B cell (primary cell): ENCODE data around the gene TMEM220. TPM values are rescaled to one million over a fixed set of nuclear protein-coding genes. Genes with fewer than 3 reads are reported as not detected.

Experiments
- ATAC-seq: fragments of 200-7000 bp; cut with Tn5 transposase; one replicate; pipeline ENCODE4 v1.10.0; 2021; ENCODE audit warnings: low read depth, mild to moderate bottlenecking, moderate number of reproducible peaks, moderate library complexity
- CTCF ChIA-PET: fragments of 350-600 bp; sonication (Branson Sonifier 250); formaldehyde crosslinking; loops from one replicate; lab custom pipeline; 2021; ENCODE audit warnings: antibody characterized with exemption, inconsistent platforms; lab: Charles Lee
- POLR2A ChIA-PET: fragments of 350-600 bp; sonication (Branson Sonifier 250); formaldehyde crosslinking; loops from one replicate; lab custom pipeline; 2021; ENCODE audit warnings: antibody characterized with exemption; lab: Charles Lee
- DNase-seq: peaks from one replicate; pipeline ENCODE4 v3.0.0; 2013
- H2AFZ ChIP-seq: 2 replicates; pipeline ENCODE4 v1.6.1; 2012; ENCODE audit warnings: mild to moderate bottlenecking, low read depth, low read length; ENCODE audit not compliant: insufficient read depth, poor library complexity, severe bottlenecking
- H3K27ac ChIP-seq, 2 donors: 1 replicate in 1 of 2; 2 replicates in 1 of 2; pipeline ENCODE4 v1.5.1; 2012 to 2013; ENCODE audit warnings: low read length in 2 of 2, mild to moderate bottlenecking in 2 of 2, moderate library complexity in 1 of 2
- H3K27me3 ChIP-seq, 4 experiments: fragments of 200-600 bp in 1 of 4; sonication (generic) in 1 of 4; replicated peaks in 1 of 4; 1 replicate in 2 of 4; 2 replicates in 2 of 4; pipeline versions ENCODE4 v1.6.1 to v1.7.0; 2013 to 2016; ENCODE audit warnings: low read length in 3 of 4, mild to moderate bottlenecking in 2 of 4, mixed read lengths in 1 of 4, moderate library complexity in 1 of 4; ENCODE audit not compliant: insufficient read depth in 4 of 4, control insufficient read depth in 3 of 4; ENCODE audit errors: control extremely low read depth in 1 of 4
- H3K36me3 ChIP-seq, 2 experiments: replicated peaks in 1 of 2; 1 replicate in 1 of 2; 2 replicates in 1 of 2; pipeline versions ENCODE4 v1.6.1 to v1.7.1; 2013; ENCODE audit warnings: low read length in 1 of 2; ENCODE audit not compliant: insufficient read depth in 2 of 2, control insufficient read depth in 1 of 2; ENCODE audit errors: control extremely low read depth in 1 of 2, extremely low read depth in 1 of 2
- H3K4me1 ChIP-seq, 2 donors: fragments of 200-600 bp in 1 of 2; sonication (generic) in 1 of 2; 1 replicate in 1 of 2; 2 replicates in 1 of 2; pipeline versions ENCODE4 v1.5.1 to v1.6.1; 2013 to 2017; ENCODE audit warnings: low read length in 2 of 2; ENCODE audit not compliant: control insufficient read depth in 2 of 2, insufficient read depth in 2 of 2
- H3K4me2 ChIP-seq: replicated peaks from 2 replicates; pipeline ENCODE3; 2012; ENCODE audit warnings: mild to moderate bottlenecking, low read depth, low read length; ENCODE audit not compliant: poor library complexity, severe bottlenecking
- H3K4me3 ChIP-seq, 5 experiments: fragments of 200-600 bp in 1 of 5; sonication (generic) in 1 of 5; 1 replicate in 3 of 5; 2 replicates in 2 of 5; pipeline versions ENCODE4 v1.5.1 to v1.7.0; 2011 to 2016; ENCODE audit warnings: low read length in 4 of 5, mild to moderate bottlenecking in 4 of 5, low read depth in 2 of 5, control low read depth in 1 of 5, moderate library complexity in 1 of 5; ENCODE audit not compliant: insufficient read depth in 1 of 5; ENCODE audit errors: control extremely low read depth in 1 of 5, extremely low read depth in 1 of 5
- H3K79me2 ChIP-seq: fragments of 200-600 bp; sonication (generic); one replicate; pipeline ENCODE4 v1.6.0; 2016; ENCODE audit warnings: low read length; ENCODE audit not compliant: control insufficient read depth, insufficient read depth
- H3K9ac ChIP-seq: fragments of 200-600 bp; sonication (generic); 2 replicates; pipeline ENCODE4 v1.6.1; 2017; ENCODE audit warnings: mild to moderate bottlenecking, low read length, moderate library complexity
- H3K9me3 ChIP-seq, 3 donors: one replicate each; pipeline versions ENCODE4 v1.6.1 to v1.7.1; 2013; ENCODE audit warnings: low read length in 2 of 3; ENCODE audit not compliant: control insufficient read depth in 2 of 3, insufficient read depth in 1 of 3; ENCODE audit errors: control extremely low read depth in 1 of 3
- H4K20me1 ChIP-seq: 2 replicates; pipeline ENCODE4 v1.6.0; 2012; ENCODE audit warnings: mild to moderate bottlenecking, low read length; ENCODE audit not compliant: insufficient read depth, control insufficient read depth, poor library complexity, severe bottlenecking
- H3K27ac Mint-ChIP-seq: one replicate; pipeline ENCODE4 v1.8.0; 2021; ENCODE audit warnings: mixed read lengths
- H3K27me3 Mint-ChIP-seq: one replicate; pipeline ENCODE4 v1.8.0; 2021; ENCODE audit warnings: mixed read lengths
- H3K4me1 Mint-ChIP-seq: one replicate; pipeline ENCODE4 v1.8.0; 2021; ENCODE audit warnings: mixed read lengths
- H3K4me3 Mint-ChIP-seq: one replicate; pipeline ENCODE4 v1.8.0; 2021; ENCODE audit warnings: mixed read lengths
- H3K9me3 Mint-ChIP-seq: one replicate; pipeline ENCODE4 v1.8.0; 2022; ENCODE audit warnings: mixed read lengths; ENCODE audit not compliant: insufficient read depth
- CTCF ChIP-seq: fragments of 200-600 bp; IDR thresholded peaks from one replicate; pipeline ENCODE4 v1.8.0; 2022; ENCODE audit warnings: antibody characterized with exemption, mild to moderate bottlenecking
- EZH2 ChIP-seq: IDR thresholded peaks from 2 replicates; pipeline ENCODE4 v1.6.1; 2012; ENCODE audit warnings: borderline replicate concordance, low read depth, mild to moderate bottlenecking, moderate library complexity, low read length; ENCODE audit not compliant: insufficient read depth, poor library complexity, severe bottlenecking
- whole genome bisulfite sequencing: methylation state at CpG from one replicate; pipeline ENCODE4 v1.1.5; 2013; ENCODE audit warnings: missing lambda C conversion rate; ENCODE audit not compliant: insufficient coverage; 5-methylcytosine and 5-hydroxymethylcytosine counted together
- intact Hi-C: fragments of 100-400 bp; cut with micrococcal nuclease; formaldehyde crosslinking; loops from one replicate; pipeline ENCODE4 v1.10.0; 2022
- polyA plus RNA-seq: library from polyadenylated mRNA; depleted of rRNA; stranded (reverse); fragments of >200 nt; gene quantifications from 2 replicates; pipeline ENCODE4 v1.2.3, GENCODE V29; 2012
- total RNA-seq, 2 donors: library from RNA; stranded (reverse); fragments of 120-200 nt in 1 of 2; gene quantifications; 1 replicate in 1 of 2; 2 replicates in 1 of 2; pipeline versions ENCODE4 v1.2.3 to v1.2.4, GENCODE V29; 2013 to 2022

TMEM220 gene
- total and polyA plus RNA-seq, 2 donors (not counting 1 experiment from before 2014, with no cell fraction given) = 2.9 to 7.4 TPM

GRCh38 chr17:10737736-10738135 is 7.9 kb upstream of the TMEM220 start:
- Histone ChIP-seq H3K79me2 (no peaks in the 10 kb centered on the region), H3K4me1 (peaks cover 0 to 3% of the 10 kb centered on the region in 2 donors), H4K20me1 (no peaks in the 10 kb centered on the region), H3K9me3 (no peaks in the 10 kb centered on the region), H3K27ac (no peak overlapping the region), H3K36me3 (no peaks in the 10 kb centered on the region), H3K4me2 (no peak overlapping the region), H3K9ac (no peak overlapping the region), H3K27me3 (peaks cover 0 to 2% (median 0%) of the 10 kb centered on the region in 4 experiments), H2AFZ (no peak overlapping the region), H3K4me3 (no peak overlapping the region)
- ATAC-seq (no peak), DNase-seq (no peak)
- H3K4me3 Mint-ChIP-seq = no peak overlapping the region
- 91% methylated on average over 1 of the region's 3 CpGs for whole genome bisulfite sequencing
- no peaks in the 10 kb centered on the region for H3K9me3 Mint-ChIP-seq
- intact Hi-C loops = no loop called here
- CTCF ChIA-PET = interaction anchor here (0.9 to 1.1 kb wide), 2 partner anchors 42 to 107 kb away, joined by 3 to 4 read pairs; no protein-coding TSS in a partner anchor
- POLR2A ChIA-PET = no interaction called here
- TF ChIP-seq CTCF = no peak
- TF ChIP-seq EZH2 = no peak
- peaks cover 16% of the 10 kb centered on the region for H3K27me3 Mint-ChIP-seq
- no peak overlapping the region for H3K27ac Mint-ChIP-seq
- peaks cover 3% of the 10 kb centered on the region for H3K4me1 Mint-ChIP-seq

GRCh38 chr17:10737168-10737622 is 7.4 kb upstream of the TMEM220 start:
- Mint-ChIP-seq H3K27me3 (peaks cover 16% of the 10 kb centered on the region), H3K27ac (no peak overlapping the region), H3K9me3 (no peaks in the 10 kb centered on the region), H3K4me3 (no peak overlapping the region), H3K4me1 (peaks cover 3% of the 10 kb centered on the region)
- Histone ChIP-seq H3K4me1 (peaks cover 0 to 3% of the 10 kb centered on the region in 2 donors), H3K9ac (no peak overlapping the region), H2AFZ (peak overlapping the region; percentile 30), H3K79me2 (no peaks in the 10 kb centered on the region), H4K20me1 (no peaks in the 10 kb centered on the region), H3K36me3 (no peaks in the 10 kb centered on the region), H3K27me3 (peaks cover 0 to 2% (median 0%) of the 10 kb centered on the region in 4 experiments), H3K4me2 (no peak overlapping the region), H3K4me3 (no peak overlapping the region), H3K27ac (no peak overlapping the region), H3K9me3 (no peaks in the 10 kb centered on the region)
- DNase-seq (peak; percentile 28), ATAC-seq (no peak)
- TF ChIP-seq CTCF (peak; percentile 41), EZH2 (no peak)
- WGBS = 17% methylated on average over 6 of the region's 6 CpGs
- ChIA-PET CTCF (interaction anchor here (0.9 to 1.1 kb wide), 2 partner anchors 41 to 108 kb away, joined by 3 to 4 read pairs; no protein-coding TSS in a partner anchor), POLR2A (no interaction called here)
- intact Hi-C loops = no loop called here
